Keratinocyte (primary cell): ENCODE results near the gene REV3L. TPM values are rescaled to one million over a fixed set of nuclear protein-coding genes. Genes with fewer than 3 reads are reported as not detected.

Source experiments
- DNase-seq: peaks from one replicate; pipeline ENCODE4 v3.0.0-alpha.2; 2011; ENCODE audit warnings: low read depth, missing footprints, low spot score
- FAIRE-seq: peaks from 2 replicates; lab custom pipeline; 2011; peaks lifted over from hg19 to GRCh38; lab: Jason Lieb, UNC
- H2AFZ ChIP-seq: 2 replicates; pipeline ENCODE4 v1.6.0; 2012; ENCODE audit warnings: low read length, control low read depth, inconsistent platforms; ENCODE audit not compliant: control insufficient read depth
- H3K27ac ChIP-seq: 2 replicates; pipeline ENCODE4 v1.5.1; 2011; ENCODE audit warnings: low read length; ENCODE audit not compliant: control insufficient read depth, insufficient read depth
- H3K27me3 ChIP-seq: 3 replicates; pipeline ENCODE4 v1.6.0; 2011; ENCODE audit warnings: low read length; ENCODE audit not compliant: control insufficient read depth, insufficient read depth; ENCODE audit errors: extremely low read depth
- H3K36me3 ChIP-seq, 2 experiments: 2 replicates in 1 of 2; 3 replicates in 1 of 2; pipeline ENCODE4 v1.5.1; 2011; ENCODE audit warnings: low read length in 2 of 2, mild to moderate bottlenecking in 1 of 2; ENCODE audit not compliant: control insufficient read depth in 2 of 2, insufficient read depth in 2 of 2; ENCODE audit errors: extremely low read depth in 1 of 2
- H3K4me1 ChIP-seq: 3 replicates; pipeline ENCODE4 v1.5.1; 2011; ENCODE audit warnings: low read length; ENCODE audit not compliant: control insufficient read depth, insufficient read depth; ENCODE audit errors: extremely low read depth
- H3K4me2 ChIP-seq: 3 replicates; pipeline ENCODE4 v1.6.0; 2011; ENCODE audit warnings: low read depth, low read length; ENCODE audit not compliant: control insufficient read depth, insufficient read depth; ENCODE audit errors: extremely low read depth
- H3K4me3 ChIP-seq, 3 experiments: fragments of 200-600 bp in 1 of 3; sonication (generic) in 1 of 3; 2 replicates in 2 of 3; 3 replicates in 1 of 3; pipeline ENCODE4 v1.5.1; 2011 to 2016; ENCODE audit warnings: low read length in 3 of 3, mild to moderate bottlenecking in 3 of 3, control low read depth in 2 of 3, inconsistent platforms in 1 of 3, low read depth in 1 of 3, mixed read lengths in 1 of 3, mixed run types in 1 of 3, moderate library complexity in 1 of 3; ENCODE audit not compliant: control insufficient read depth in 2 of 3, insufficient read depth in 2 of 3; ENCODE audit errors: extremely low read depth in 1 of 3
- H3K79me2 ChIP-seq: 2 replicates; pipeline ENCODE4 v1.6.0; 2012; ENCODE audit warnings: low read length; ENCODE audit not compliant: control insufficient read depth, insufficient read depth
- H3K9ac ChIP-seq: 3 replicates; pipeline ENCODE4 v1.6.0; 2011; ENCODE audit warnings: low read length; ENCODE audit not compliant: control insufficient read depth, insufficient read depth; ENCODE audit errors: extremely low read depth
- H3K9me1 ChIP-seq: 3 replicates; pipeline ENCODE4 v1.6.0; 2011; ENCODE audit warnings: low read length; ENCODE audit not compliant: control insufficient read depth, insufficient read depth; ENCODE audit errors: extremely low read depth
- H3K9me3 ChIP-seq: 2 replicates; pipeline ENCODE4 v1.5.1; 2012; ENCODE audit warnings: low read depth, low read length; ENCODE audit not compliant: control insufficient read depth
- H4K20me1 ChIP-seq: 3 replicates; pipeline ENCODE4 v1.6.0; 2011; ENCODE audit warnings: low read length; ENCODE audit not compliant: control insufficient read depth, insufficient read depth; ENCODE audit errors: extremely low read depth
- CTCF ChIP-seq, 3 experiments: IDR thresholded peaks in 1 of 3; conservative IDR thresholded peaks in 1 of 3; optimal IDR thresholded peaks in 1 of 3; 2 replicates in 2 of 3; 3 replicates in 1 of 3; pipeline versions ENCODE3 to v1.5.1; 2011; ENCODE audit warnings: low read length in 3 of 3, mild to moderate bottlenecking in 3 of 3, moderate library complexity in 2 of 3, control low read depth in 1 of 3, inconsistent platforms in 1 of 3; ENCODE audit not compliant: insufficient read depth in 2 of 3; ENCODE audit errors: extremely low read depth in 1 of 3
- EZH2 ChIP-seq: IDR thresholded peaks from one replicate; pipeline ENCODE4 v1.6.1; 2012; ENCODE audit warnings: inconsistent platforms, mild to moderate bottlenecking, low read length, moderate library complexity
- dilution Hi-C: fragments of 300-500 bp; cut with MboI; formaldehyde crosslinking; loops from one replicate; pipeline ENCODE4 v1.7.0; 2020; ENCODE audit warnings: low sequenced_read_pairs; ENCODE audit not compliant: extremely low pct_ligation_motif_present
- polyA plus RNA-seq, 5 experiments: library from polyadenylated mRNA; depleted of rRNA in 3 of 5; stranded (reverse) in 3 of 5; stranded (forward) in 1 of 5; unstranded in 1 of 5; fragments of >200 nt; gene quantifications; 1 replicate in 1 of 5; 2 replicates in 3 of 5; 3 replicates in 1 of 5; pipeline versions ENCODE4 v1.2.1 to v1.2.3, GENCODE V29; 2011 to 2012; ENCODE audit warnings: missing spikeins in 2 of 5, low read depth in 1 of 5, low replicate concordance in 1 of 5

Gene REV3L
- polyA plus RNA-seq, 1 donor (not counting 4 experiments of a cell fraction or from before 2014, with no cell fraction given): 9.5 TPM

- dilution Hi-C loops: no loop called here
- H3K9me3 ChIP-seq: no peaks in the 10 kb centered on the region
- H3K36me3 ChIP-seq: peaks cover 2 to 5% of the 10 kb centered on the region in 2 experiments
- peak; percentile 78 for FAIRE-seq
- peak overlapping the region; percentile 91 for H3K27ac ChIP-seq
- peak overlapping the region; percentile 72 to 78 (median 73) for H3K4me3 ChIP-seq
- peak overlapping the region; percentile 95 for H3K4me2 ChIP-seq
- no peaks in the 10 kb centered on the region for H3K27me3 ChIP-seq
- H2AFZ ChIP-seq: peak overlapping the region; percentile 40
- no peaks in the 10 kb centered on the region for H3K9me1 ChIP-seq
- H4K20me1 ChIP-seq: no peaks in the 10 kb centered on the region
- peaks cover 16% of the 10 kb centered on the region for H3K4me1 ChIP-seq
- DNase-seq: peak; percentile 30
- peak overlapping the region; percentile 84 for H3K9ac ChIP-seq
- H3K79me2 ChIP-seq: peaks cover 27% of the 10 kb centered on the region
- TF ChIP-seq CTCF (optimal IDR thresholded peaks at IDR 0.05 in 1 of 3, IDR thresholded peaks at IDR 0.05 in 1 of 3, conservative IDR thresholded peaks at IDR 0.05 in 1 of 3; ENCODE audit: extremely low read depth in 1 of 3, insufficient read depth in 2 of 3, low read length in 3 of 3): no peak
- no peak for TF ChIP-seq EZH2
Measured at GRCh38 chr6:111260570-111261298, 222.3 kb downstream of the REV3L start.

GRCh38 chr6:111259089-111259831, 223.8 kb downstream of the REV3L start:
- Histone ChIP-seq H4K20me1 (no peaks in the 10 kb centered on the region), H3K4me1 (peaks cover 16% of the 10 kb centered on the region), H3K4me3 (peak overlapping the region; percentile 72 to 78 (median 73)), H3K27me3 (no peaks in the 10 kb centered on the region), H3K36me3 (peaks cover 2 to 5% of the 10 kb centered on the region in 2 experiments), H2AFZ (peak overlapping the region; percentile 92), H3K9ac (peak overlapping the region; percentile 84), H3K9me3 (no peaks in the 10 kb centered on the region), H3K4me2 (peak overlapping the region; percentile 95), H3K79me2 (peaks cover 23% of the 10 kb centered on the region), H3K27ac (peak overlapping the region; percentile 91), H3K9me1 (no peaks in the 10 kb centered on the region)
- peak; percentile 95 for DNase-seq
- TF ChIP-seq EZH2 (no peak), CTCF (optimal IDR thresholded peaks at IDR 0.05 in 1 of 3, IDR thresholded peaks at IDR 0.05 in 1 of 3, conservative IDR thresholded peaks at IDR 0.05 in 1 of 3; ENCODE audit: extremely low read depth in 1 of 3, insufficient read depth in 2 of 3, low read length in 3 of 3) (peak; percentile 93 to 98 (median 94))
- dilution Hi-C loops: no loop called here
- FAIRE-seq: peak; percentile 99
